Skeletal muscle tissue (tissue), 4 donors: ENCODE results near the gene AMY2A. TPM values are rescaled to one million over a fixed set of nuclear protein-coding genes. Genes with fewer than 3 reads are reported as not detected.
"Not testable (repeated sequence)": the region's sequence is repeated elsewhere in the genome, so short reads cannot be mapped to it uniquely, and the experiment has no call there.

Experiments used
- H3K27ac ChIP-seq: one replicate; pipeline ENCODE4 v1.7.0; 2013; ENCODE audit warnings: mild to moderate bottlenecking, low read depth, low read length, inconsistent platforms
- H3K27me3 ChIP-seq, 3 donors: one replicate each; pipeline ENCODE4 v1.7.0; 2013; ENCODE audit warnings: low read length in 3 of 3; ENCODE audit not compliant: control insufficient read depth in 3 of 3, insufficient read depth in 3 of 3
- H3K36me3 ChIP-seq, 3 donors: one replicate each; pipeline ENCODE4 v1.7.0; 2013; ENCODE audit warnings: low read length in 3 of 3; ENCODE audit not compliant: control insufficient read depth in 3 of 3, insufficient read depth in 3 of 3
- H3K4me1 ChIP-seq, 3 donors: one replicate each; pipeline ENCODE4 v1.7.0; 2013; ENCODE audit warnings: low read length in 3 of 3, mild to moderate bottlenecking in 3 of 3; ENCODE audit not compliant: control insufficient read depth in 3 of 3, insufficient read depth in 3 of 3
- H3K4me3 ChIP-seq, 3 donors: one replicate each; pipeline ENCODE4 v1.7.0; 2013; ENCODE audit warnings: low read length in 3 of 3
- H3K9ac ChIP-seq, 3 donors: one replicate each; pipeline ENCODE4 v1.7.0; 2013; ENCODE audit warnings: low read length in 3 of 3, mild to moderate bottlenecking in 3 of 3, moderate library complexity in 2 of 3, low read depth in 1 of 3
- H3K9me3 ChIP-seq, 3 donors: one replicate each; pipeline ENCODE4 v1.7.0; 2013; ENCODE audit warnings: low read length in 3 of 3; ENCODE audit not compliant: control insufficient read depth in 3 of 3
- total RNA-seq: library from RNA; depleted of rRNA; stranded (reverse); fragments of >200 nt; gene quantifications from one replicate; pipeline ENCODE4 v1.2.3, GENCODE V29; 2014
- donor health status: Osteomylitis.

Gene AMY2A
- total RNA-seq, result not detected

DNA sequence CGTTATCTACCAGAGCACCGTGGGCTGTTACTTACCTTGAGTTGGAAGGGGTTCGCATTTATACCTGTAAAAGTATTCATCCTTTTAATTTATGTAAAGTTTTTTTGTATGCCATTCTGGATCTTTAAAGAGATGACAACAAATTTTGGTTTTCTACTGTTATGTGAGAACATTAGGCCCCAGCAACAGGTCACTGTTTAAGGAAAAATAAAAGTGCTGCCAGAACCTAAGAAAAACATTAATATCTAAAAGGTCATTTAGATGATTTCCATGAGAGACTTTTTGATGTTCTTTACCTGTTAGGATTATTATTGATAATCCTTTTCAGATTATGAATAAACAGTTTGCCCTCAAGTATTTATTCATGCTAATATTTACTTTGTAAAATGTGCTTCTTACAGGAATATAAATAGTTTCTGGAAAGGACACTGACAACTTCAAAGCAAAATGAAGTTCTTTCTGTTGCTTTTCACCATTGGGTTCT is at the start of gene AMY2A:
AMY2A (plus strand) TSS at position 434 of the 484 bp plus-strand sequence; CDS start at position 448, 14 bp downstream.
- not testable (repeated sequence) for H3K36me3 ChIP-seq, H3K27ac ChIP-seq, H3K9me3 ChIP-seq, H3K4me3 ChIP-seq, H3K27me3 ChIP-seq, H3K4me1 ChIP-seq, H3K9ac ChIP-seq

DNA sequence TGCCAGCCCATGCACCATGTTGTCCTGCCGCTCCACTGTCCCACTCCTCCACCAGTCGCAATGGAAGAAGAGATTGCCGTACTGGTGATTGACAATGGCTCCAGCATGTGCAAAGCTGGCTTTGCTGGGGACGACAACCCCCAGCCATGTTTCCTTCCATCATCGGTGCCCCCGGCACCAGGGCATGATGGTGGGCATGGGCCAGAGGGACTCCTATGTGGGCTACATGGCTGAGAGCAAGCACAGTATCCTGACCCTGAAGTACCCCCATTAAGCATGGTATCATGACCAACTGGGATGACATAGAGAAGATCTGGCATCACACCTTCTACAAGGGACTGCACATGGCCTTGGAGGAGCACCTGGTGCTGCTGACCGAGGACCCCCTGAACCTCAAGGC is 47.7 kb upstream of the AMY2A start:
- Histone ChIP-seq H3K27ac (no peak overlapping the region), H3K4me3 (no peak overlapping the region), H3K9ac (no peak overlapping the region), H3K27me3 (no peaks in the 10 kb centered on the region), H3K36me3 (peaks cover 12 to 27% (median 25%) of the 10 kb centered on the region in 3 donors), H3K9me3 (no peaks in the 10 kb centered on the region), H3K4me1 (no peaks in the 10 kb centered on the region)

GRCh38 chr1:103571289-103571688 is 45.9 kb upstream of the AMY2A start, which contains the start of gene AMY2B:
Gene AMY2B, plus strand, starts transcription at chr1:103571589. Its CDS starts 14 bp downstream, at chr1:103571603.
- not testable (repeated sequence) for H3K27me3 ChIP-seq, H3K27ac ChIP-seq, H3K4me3 ChIP-seq, H3K9me3 ChIP-seq, H3K9ac ChIP-seq, H3K4me1 ChIP-seq
- H3K36me3 ChIP-seq, result peaks cover 12 to 27% (median 25%) of the 10 kb centered on the region in 3 donors

DNA sequence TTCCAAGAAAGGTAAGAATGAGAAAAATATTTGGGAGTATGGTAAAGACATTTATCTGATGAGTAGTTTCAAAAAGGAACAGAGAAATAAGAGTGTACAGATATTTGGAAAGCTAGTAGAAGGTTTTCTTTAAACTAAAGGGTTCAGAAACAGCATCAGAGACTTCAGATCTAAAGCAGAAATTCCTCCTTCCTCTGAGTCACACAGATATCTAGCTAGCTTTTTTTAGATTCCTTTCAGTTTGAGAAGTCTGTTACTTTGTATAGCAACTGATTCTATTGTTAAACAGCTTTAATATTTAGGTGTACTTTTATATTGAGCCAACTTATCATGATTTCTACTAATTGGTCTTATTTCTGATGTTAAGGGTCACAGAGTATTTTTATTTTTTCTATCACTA is 41.2 kb upstream of the AMY2A start:
- Histone ChIP-seq H3K27ac (no peak overlapping the region), H3K4me3 (no peak overlapping the region), H3K36me3 (peaks cover 6 to 10% (median 6%) of the 10 kb centered on the region in 3 donors), H3K9me3 (no peaks in the 10 kb centered on the region), H3K27me3 (no peaks in the 10 kb centered on the region), H3K4me1 (no peaks in the 10 kb centered on the region), H3K9ac (no peak overlapping the region)

- not testable (repeated sequence) for H3K9ac ChIP-seq, H3K27me3 ChIP-seq, H3K9me3 ChIP-seq, H3K27ac ChIP-seq, H3K4me3 ChIP-seq, H3K4me1 ChIP-seq
- peaks cover 6 to 10% (median 6%) of the 10 kb centered on the region in 3 donors for H3K36me3 ChIP-seq
Observed at GRCh38 chr1:103576784-103577183, 40.4 kb upstream of the AMY2A start.

DNA sequence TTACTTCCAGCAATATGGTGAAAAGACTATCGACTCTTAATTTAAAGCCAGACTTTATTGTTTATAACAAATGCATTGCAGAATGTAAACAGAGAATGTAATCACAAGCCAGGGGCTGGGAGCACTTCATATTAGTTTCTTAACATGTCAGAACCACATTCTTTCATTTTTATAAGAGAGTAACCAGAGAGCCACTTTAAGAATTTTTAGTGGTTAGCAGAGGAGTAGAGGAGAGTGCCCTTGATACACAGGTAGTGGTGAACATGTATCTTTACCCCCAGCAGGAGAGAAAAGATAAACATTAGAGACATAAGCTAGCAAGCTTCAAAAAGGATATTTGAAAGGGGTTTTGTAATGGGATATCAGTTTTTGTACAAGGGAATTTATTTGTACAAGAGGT is 34.8 kb upstream of the AMY2A start:
- H3K4me1 ChIP-seq, result no peaks in the 10 kb centered on the region
- no peak overlapping the region for H3K27ac ChIP-seq
- H3K9me3 ChIP-seq, result no peaks in the 10 kb centered on the region
- H3K36me3 ChIP-seq, result peaks cover 4 to 10% (median 9%) of the 10 kb centered on the region in 3 donors
- H3K27me3 ChIP-seq, result no peaks in the 10 kb centered on the region
- no peak overlapping the region for H3K9ac ChIP-seq
- no peak overlapping the region for H3K4me3 ChIP-seq

- Histone ChIP-seq H3K4me1 (no peaks in the 10 kb centered on the region), H3K9me3 (no peaks in the 10 kb centered on the region), H3K4me3 (no peak overlapping the region), H3K9ac (no peak overlapping the region), H3K27ac (no peak overlapping the region), H3K27me3 (no peaks in the 10 kb centered on the region), H3K36me3 (peaks cover 4 to 9% (median 6%) of the 10 kb centered on the region in 3 donors)
Observed at GRCh38 chr1:103583887-103584286, 33.3 kb upstream of the AMY2A start.

DNA sequence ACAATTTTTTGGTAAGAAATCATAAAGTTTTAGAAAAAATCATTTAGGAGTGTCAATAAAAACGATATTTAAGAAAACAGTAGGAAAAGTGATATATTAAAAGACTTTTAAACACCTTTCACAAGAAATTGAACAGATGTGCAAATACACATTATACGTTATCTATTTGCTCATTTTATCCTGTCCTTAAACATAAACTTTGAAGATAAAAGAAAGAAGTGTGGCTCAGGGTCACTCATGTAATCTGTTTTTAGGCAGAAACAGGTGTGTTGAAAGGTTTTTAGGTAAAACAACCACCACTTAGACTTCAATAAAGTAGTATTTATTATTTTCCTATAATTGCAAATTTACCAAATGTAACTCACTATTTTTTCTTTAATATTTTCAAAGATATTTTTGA is 32.7 kb upstream of the AMY2A start:
- H3K36me3 ChIP-seq, result peaks cover 4 to 9% (median 5%) of the 10 kb centered on the region in 3 donors
- no peaks in the 10 kb centered on the region for H3K27me3 ChIP-seq
- no peak overlapping the region for H3K27ac ChIP-seq
- no peaks in the 10 kb centered on the region for H3K4me1 ChIP-seq
- H3K9me3 ChIP-seq, result no peaks in the 10 kb centered on the region
- H3K4me3 ChIP-seq, result no peak overlapping the region
- H3K9ac ChIP-seq, result no peak overlapping the region

- not testable (repeated sequence) for H3K4me1 ChIP-seq, H3K36me3 ChIP-seq, H3K27ac ChIP-seq, H3K9me3 ChIP-seq, H3K9ac ChIP-seq, H3K27me3 ChIP-seq, H3K4me3 ChIP-seq
Observed at GRCh38 chr1:103602740-103603139, 14.5 kb upstream of the AMY2A start.

GRCh38 chr1:103616362-103616761 is 865 bp upstream of the AMY2A start:
- Histone ChIP-seq H3K9ac (no peak overlapping the region), H3K4me1 (no peaks in the 10 kb centered on the region), H3K36me3 (no peaks in the 10 kb centered on the region), H3K27me3 (no peaks in the 10 kb centered on the region), H3K9me3 (no peaks in the 10 kb centered on the region), H3K27ac (no peak overlapping the region), H3K4me3 (no peak overlapping the region)

DNA sequence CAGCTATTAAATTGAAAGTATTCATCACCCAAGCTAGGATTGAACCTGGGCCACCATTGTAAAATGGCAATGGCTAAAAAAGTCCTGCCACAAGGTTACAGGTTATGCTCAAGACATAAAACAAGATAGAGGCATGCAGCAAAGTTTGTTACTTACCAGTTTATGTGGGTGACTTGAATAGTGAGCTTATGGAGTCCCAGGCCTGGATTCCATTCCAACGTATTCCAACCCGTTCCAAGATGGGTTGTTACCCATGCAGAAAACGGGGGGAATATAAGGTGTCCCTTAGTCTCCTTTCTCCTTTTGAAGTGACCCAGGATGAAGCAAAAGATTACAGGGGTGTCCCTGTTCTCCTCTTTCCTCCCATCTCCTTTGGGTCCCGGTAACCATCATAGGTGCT is 10.2 kb downstream of the AMY2A start:
- not testable (repeated sequence) for H3K4me1 ChIP-seq, H3K27ac ChIP-seq, H3K9me3 ChIP-seq, H3K9ac ChIP-seq, H3K36me3 ChIP-seq, H3K27me3 ChIP-seq, H3K4me3 ChIP-seq
